ENCODE data around the gene ZNF354C.

- no peak for TF ChIP-seq POLR2A (IDR thresholded peaks at IDR 0.05; ENCODE audit: insufficient read depth in 1 of 2, low read depth in 2 of 2, low read length in 2 of 2)
- TF ChIP-seq ZNF569 (CRISPR knock-in tag; IDR thresholded peaks at IDR 0.05; ENCODE audit: borderline replicate concordance), result no peak
- TF ChIP-seq CTCF (CRISPR knock-in tag; IDR thresholded peaks at IDR 0.05), result no peak
- no peak for TF ChIP-seq EZH2 (conservative IDR thresholded peaks at IDR 0.05; ENCODE audit: low read depth, low read length)
- TF ChIP-seq YY1 (IDR thresholded peaks at IDR 0.05; ENCODE audit: insufficient read depth, insufficient replicate concordance, low read depth, low read length), result no peak
- no peak for TF ChIP-seq TFDP1 (CRISPR knock-in tag; IDR thresholded peaks at IDR 0.05; ENCODE audit: borderline replicate concordance)
Measured at GRCh38 chr5:179119415-179120170, 59.4 kb downstream of the ZNF354C start.

Measured in HepG2 (cell line).